CD4-positive, alpha-beta T cell treated with Interleukin-21 for 1 hour (primary cell): ENCODE results near the gene CITED2.
"Not testable (repeated sequence)": the region's sequence is repeated elsewhere in the genome, so short reads cannot be mapped to it uniquely, and the experiment has no call there.

ENCODE experiments used
- DNase-seq: peaks from one replicate; pipeline ENCODE4 v3.0.0-alpha.2; 2020

Gene CITED2, protein sequence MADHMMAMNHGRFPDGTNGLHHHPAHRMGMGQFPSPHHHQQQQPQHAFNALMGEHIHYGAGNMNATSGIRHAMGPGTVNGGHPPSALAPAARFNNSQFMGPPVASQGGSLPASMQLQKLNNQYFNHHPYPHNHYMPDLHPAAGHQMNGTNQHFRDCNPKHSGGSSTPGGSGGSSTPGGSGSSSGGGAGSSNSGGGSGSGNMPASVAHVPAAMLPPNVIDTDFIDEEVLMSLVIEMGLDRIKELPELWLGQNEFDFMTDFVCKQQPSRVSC

DNA sequence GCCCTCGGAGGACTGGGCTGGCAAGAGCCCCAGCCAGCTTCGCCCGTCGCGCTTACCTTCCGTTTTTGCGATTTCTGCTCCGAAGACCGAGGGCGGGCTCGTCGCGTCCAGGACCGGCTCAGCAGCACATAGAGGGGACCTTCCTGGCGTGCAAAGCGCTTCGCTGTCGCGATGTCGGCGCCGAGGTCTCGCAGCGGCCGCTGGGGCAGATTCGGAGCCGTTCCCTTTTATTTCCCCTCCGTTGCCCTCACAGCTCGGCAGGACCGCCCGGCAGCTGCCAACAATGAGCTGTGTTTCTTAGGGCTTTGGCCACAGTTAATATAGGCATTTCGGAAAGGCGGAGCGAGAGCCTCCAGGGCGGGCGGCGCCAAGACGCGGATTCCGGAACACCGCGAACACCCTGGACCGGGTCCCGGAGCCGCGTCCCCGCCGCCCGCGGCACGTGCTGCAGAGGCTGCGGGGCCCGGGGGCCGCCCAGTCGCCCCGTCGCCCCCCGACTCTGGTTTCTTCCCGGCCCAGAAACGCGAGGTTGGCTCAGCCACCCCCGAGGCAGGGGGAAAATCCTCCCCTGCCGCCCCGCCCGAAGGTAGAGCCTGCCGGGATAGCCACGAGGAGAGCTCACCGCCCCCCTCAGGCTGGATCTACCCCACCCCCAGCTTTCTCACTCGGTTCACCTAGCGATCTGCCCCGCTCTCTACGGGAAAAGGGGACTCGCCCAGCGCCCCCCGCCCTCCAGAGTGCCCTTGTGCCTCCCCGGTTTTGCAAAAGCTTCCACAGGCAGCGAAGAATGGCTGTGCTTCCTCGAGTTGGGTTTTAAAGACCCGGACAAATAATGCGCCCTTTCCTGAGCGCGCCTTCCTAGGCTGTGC, at the start of gene CITED2:
TSS of gene CITED2 (minus strand) at position 292 of the 869 bp plus-strand sequence. CDS start 704 bp downstream, outside the sequence.
- peak; percentile 96 for DNase-seq

GRCh38 chr6:139423037-139423703, 48.7 kb upstream of the CITED2 start:
- DNase-seq = no peak

DNA sequence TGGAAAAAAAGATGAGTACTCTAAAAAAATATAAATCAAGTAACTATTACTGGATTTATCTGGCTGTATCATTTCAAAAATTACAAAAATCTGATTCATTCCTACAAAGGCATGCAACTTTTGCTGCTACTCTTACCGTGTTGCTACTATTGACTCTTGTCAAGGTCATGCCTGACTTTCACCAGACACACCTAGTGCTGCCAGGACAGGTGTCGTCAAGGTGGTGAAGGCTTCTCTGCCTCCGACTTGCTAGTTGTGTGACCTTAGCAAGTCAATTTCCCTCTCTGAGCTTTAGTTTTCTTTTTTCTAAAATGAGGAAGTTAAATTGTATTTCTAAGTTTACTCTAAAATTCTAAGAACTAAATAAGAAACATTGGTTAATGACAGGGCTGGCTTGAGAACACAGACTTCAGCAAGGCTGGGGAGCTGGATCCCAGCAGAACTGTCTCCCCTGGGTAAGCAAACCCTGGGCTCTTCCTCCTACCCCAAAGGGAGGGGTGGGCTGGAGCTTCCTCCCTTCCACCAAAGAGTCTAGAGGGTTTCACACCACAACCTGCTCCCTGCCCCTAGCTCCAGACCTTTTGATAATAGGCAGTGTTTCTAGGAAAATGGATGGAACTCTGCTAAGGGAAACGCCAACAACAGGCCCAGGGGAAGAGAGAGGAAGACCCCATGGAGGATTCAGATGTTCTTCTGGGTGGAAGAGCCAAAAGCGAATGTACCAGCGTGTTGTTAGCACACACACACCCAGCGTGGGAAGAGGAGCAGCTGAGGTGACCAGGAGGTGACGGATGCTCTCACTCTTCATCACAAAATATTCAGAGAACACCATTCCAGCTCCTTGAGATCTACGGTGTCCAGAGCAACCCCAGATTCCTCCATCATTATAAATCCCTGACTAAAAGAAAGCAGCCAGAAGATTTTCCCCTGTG, 47.9 kb upstream of the CITED2 start:
- DNase-seq = no peak

- DNase-seq = no peak
Observed at GRCh38 chr6:139418481-139419132, 44.2 kb upstream of the CITED2 start.

- DNase-seq = no peak
Observed at GRCh38 chr6:139416146-139416545, 41.7 kb upstream of the CITED2 start.

DNA sequence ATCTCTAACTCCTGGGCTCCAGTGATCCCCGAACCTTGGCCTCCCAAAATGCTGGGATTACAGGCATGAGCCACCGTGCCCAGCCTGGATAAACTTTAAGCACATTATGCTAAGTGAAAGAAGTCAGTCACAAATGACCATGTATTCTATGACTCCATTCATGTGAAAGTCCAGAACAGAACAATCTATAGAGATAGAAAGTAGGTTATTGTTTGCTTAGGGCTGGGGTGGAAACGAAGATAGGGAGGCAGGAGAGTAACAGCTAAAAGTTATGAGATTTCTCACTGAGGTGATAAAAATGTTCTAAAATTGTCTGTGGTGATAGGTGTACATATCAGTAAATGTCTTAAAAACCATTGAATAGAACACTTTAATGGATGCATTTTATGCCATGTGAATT, 40.9 kb upstream of the CITED2 start:
- DNase-seq = no peak

- not testable (repeated sequence) for DNase-seq
Observed at GRCh38 chr6:139412103-139412502, 37.7 kb upstream of the CITED2 start.

GRCh38 chr6:139409026-139409425, 34.6 kb upstream of the CITED2 start:
- no peak for DNase-seq

GRCh38 chr6:139407718-139408222, 33.3 kb upstream of the CITED2 start:
- DNase-seq = no peak

DNA sequence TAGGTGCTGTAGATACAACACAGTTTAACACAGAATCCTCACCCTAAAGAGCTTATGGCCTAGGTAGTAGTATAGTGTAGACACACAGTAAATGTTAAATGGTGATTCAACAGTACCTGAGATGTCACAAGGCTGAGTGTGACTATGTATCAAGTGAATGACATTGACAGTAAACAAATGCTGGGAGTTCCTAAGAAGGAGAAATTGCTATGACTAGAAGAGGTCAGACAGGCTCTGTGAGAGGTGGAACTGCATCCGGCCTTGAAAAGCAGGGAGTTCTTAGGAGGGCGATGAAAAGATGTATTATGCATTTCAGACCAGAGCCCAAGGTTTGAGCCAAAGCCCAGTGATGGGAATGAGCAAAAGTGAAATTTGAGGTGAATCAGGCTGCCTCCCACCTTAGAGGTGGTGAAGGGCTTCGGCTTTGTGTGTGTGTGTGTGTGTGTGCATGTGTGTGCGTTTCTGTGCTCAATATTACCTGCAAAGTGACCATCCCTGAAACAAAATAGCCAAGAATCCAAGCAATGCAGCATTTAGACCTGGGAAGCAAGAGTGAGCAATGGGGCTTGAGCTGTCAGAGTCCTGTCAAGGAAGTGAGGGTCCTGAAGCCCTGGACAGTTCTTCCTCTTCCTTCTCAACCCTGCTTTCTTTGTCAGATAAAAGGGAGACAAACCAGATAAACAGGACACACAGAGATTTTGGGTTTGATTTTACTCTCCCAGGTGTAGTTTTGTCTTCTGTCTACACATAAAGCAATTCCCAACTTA, 32.3 kb upstream of the CITED2 start:
- DNase-seq = no peak

DNA sequence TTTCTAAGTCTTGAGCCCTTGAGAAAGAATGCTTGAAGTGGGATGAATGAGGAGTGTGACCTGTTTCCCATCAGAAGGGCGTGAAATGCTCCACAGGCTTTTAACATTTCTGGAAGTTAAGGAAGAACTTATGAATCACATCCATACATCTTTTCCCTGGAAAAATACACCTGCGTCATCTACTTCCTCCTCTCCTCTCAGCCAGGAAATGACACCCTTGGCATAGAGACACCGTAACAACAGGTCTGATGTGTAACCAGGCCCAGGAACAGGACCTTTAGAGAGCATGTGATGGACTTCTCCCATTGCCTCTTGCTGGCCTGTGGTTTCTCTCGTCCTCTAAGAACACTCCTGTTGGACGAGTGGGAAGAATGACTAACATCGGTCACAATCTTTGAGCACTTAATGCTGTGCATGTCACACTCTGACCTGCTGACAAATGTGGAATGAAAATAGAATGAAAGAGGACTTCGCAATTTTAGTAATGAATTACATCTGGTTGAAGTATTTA, 28.5 kb upstream of the CITED2 start:
- DNase-seq = no peak

DNA sequence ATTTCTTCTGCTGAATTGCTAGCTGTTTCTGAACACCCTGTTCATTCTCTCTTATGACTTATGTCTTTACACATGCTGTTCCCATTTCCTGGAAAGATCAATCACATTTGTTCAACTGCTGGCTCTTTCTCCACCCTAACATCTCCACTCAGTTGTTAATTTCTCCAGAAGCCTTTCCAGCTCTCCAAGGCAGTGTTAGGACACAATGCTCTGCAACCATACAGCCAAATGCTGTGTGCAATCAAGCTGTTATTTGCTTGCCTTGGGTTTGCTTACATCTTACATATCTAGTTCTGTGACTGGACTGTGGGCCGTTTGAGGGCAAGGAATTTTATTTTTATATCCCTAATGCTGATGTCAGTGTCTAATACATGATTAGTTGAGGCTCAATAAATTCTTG, 24.2 kb upstream of the CITED2 start:
- no peak for DNase-seq

DNA sequence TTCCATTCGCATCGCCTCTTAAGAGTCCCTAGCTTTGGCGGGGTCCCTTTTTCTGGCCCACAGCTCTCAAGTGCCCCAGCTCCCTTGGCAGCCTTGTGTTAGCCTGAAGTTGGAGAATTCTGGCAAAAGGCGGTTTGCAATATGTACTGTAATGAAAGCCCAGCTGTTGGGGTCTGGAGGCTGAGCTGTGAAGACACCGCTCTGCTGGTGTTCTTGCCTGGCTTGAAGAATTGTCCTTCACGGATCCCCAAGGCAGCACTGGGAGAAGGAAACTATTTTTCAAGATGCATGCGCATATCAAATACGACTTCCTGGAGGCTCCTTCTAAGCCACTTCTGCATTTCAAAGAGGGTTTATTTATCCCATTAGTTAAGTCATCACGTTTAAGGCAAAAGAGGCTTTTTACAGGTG, 21.4 kb upstream of the CITED2 start:
- DNase-seq = no peak

- DNase-seq = no peak
Observed at GRCh38 chr6:139395371-139395770, 20.9 kb upstream of the CITED2 start.

GRCh38 chr6:139394027-139394649, 19.7 kb upstream of the CITED2 start:
- DNase-seq = no peak

GRCh38 chr6:139392794-139393193, 18.3 kb upstream of the CITED2 start:
- DNase-seq = no peak

DNA sequence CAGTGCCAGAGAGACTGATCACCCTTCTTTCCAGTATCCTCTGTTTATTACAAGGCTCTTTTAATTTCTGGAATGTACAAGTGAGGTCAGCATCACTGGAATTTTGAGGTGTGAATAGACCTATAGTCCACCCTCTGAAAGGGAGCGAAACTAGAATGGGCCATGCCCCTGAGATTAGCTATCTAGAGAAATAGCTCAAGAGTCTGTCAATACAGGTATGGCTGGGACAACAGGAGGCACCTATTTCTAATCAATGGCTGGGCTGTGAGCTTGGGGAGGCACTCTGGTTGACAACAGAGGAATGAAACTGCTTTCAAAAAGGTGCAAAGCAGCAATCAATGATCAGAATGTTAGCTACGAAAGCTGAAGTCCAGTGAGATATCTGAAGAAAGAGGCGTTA, 17.3 kb upstream of the CITED2 start:
- DNase-seq = no peak

DNA sequence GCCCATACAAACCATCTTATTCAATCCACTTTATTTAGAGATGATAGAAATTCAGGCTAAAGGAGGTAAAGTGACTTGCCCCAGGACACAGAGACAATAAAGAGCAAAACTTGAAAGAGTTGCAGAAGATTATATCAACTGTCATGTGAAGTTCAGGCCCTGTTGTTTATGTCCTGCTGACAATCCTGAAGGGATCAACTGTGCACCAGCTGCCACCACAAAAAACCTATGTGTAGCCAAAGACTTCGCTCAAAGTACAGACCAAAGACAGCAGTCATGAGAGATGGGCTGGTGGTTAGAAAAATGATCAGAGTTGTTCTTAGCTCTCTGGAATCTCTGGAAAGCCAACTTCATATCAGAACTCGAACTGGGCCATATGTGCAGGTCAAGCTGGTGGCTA, 16.0 kb upstream of the CITED2 start:
- no peak for DNase-seq

DNA sequence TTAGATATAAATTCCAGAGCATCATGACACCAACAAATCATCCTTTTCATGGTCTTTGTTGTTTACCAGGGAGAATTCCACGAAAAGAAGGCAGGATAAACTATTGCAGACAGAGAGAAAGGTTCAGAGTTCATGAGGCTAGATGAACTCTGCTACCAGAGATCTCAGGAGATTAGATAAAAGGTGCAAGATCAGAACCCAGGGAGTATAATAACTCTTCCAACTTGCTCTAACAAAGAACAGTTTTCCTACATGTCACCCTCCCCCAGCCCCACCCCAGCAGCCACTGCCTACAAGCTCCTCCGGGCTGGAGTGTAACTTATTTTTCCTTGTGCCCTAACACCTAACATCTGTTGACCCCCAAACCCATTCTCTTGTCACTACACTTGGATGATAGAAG, 13.9 kb upstream of the CITED2 start:
- no peak for DNase-seq

- DNase-seq = no peak
Observed at GRCh38 chr6:139386404-139386803, 12.0 kb upstream of the CITED2 start.
